Neural crest cell (in vitro differentiated cells): ENCODE results near the gene SERTAD2. TPM values are rescaled to one million over a fixed set of nuclear protein-coding genes. Genes with fewer than 3 reads are reported as not detected.

Experiments used
- DNase-seq: peaks from one replicate; pipeline ENCODE4 v3.0.0; 2021; ENCODE audit warnings: low read depth, mixed read lengths, low spot score
- H3K27ac Mint-ChIP-seq: one replicate; pipeline ENCODE4 v1.8.0; 2021; ENCODE audit warnings: mild to moderate bottlenecking, mixed read lengths; ENCODE audit not compliant: unreplicated experiment
- H3K27me3 Mint-ChIP-seq: 2 replicates; pipeline ENCODE4 v1.8.0; 2021; ENCODE audit warnings: low read depth, mild to moderate bottlenecking, mixed read lengths
- H3K36me3 Mint-ChIP-seq: 2 replicates; pipeline ENCODE4 v1.8.0; 2021; ENCODE audit warnings: low read depth, mild to moderate bottlenecking, mixed read lengths
- H3K4me1 Mint-ChIP-seq: 2 replicates; pipeline ENCODE4 v1.8.0; 2021; ENCODE audit warnings: mixed read lengths
- H3K4me3 Mint-ChIP-seq: one replicate; pipeline ENCODE4 v1.8.0; 2021; ENCODE audit warnings: mild to moderate bottlenecking, mixed read lengths
- H3K9me3 Mint-ChIP-seq: 2 replicates; pipeline ENCODE4 v1.8.0; 2021; ENCODE audit warnings: mixed read lengths
- total RNA-seq: library from RNA; stranded (reverse); gene quantifications from 2 replicates; pipeline ENCODE4 v1.2.1, GENCODE V29; 2021
- TF ChIP-seq, protein P1 (sequence below): fragments of 200-600 bp; sonication (generic); conservative IDR thresholded peaks from 2 replicates; pipeline ENCODE4 v1.5.0; 2021; ENCODE audit warnings: antibody characterized with exemption, mild to moderate bottlenecking

The SERTAD2 gene
- total RNA-seq, 1 donor from 2014 or later = 16.8 TPM

DNA sequence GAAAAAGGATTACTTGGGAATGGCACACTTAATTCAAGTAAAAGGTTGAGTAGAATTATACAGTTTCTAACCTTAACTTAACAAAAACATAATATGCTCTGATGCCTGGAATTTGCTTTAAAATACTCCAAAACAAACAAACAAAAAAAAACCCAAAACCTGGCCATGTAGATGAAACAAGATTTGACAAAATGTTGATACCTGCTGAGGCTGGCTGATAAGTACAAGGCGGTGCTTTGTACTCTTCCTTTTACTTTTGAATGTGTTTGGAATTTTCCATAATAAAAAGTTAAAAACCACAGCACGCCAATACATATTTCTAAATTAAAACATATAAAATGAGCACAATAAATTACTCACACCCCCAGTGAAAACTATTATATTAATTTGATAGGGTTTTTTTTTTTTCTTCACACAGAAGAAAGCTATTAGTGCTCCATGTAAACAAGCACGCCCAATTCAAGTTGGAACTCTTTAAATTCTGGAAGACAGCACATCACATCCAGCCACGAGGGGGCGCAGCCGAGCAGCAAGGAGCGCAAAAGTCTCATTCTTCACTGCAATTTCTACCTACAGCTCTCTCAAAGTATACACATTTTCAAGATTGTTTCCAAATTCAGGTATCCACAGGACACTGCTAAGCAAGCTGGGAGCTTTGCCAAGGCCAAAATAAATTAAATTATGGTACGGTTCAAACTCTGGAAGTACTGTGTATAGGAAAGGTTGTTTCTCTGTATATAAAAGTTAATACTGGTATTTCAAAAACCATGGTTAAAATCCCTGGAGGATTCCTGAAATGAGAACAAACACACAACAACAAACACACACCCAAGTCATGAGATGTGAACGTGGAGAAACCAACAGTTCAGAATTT, 7.5 kb downstream of the SERTAD2 start:
- H3K9me3 Mint-ChIP-seq = no peaks in the 10 kb centered on the region
- H3K4me3 Mint-ChIP-seq = peak overlapping the region; percentile 75
- no peaks in the 10 kb centered on the region for H3K36me3 Mint-ChIP-seq
- DNase-seq = peak; percentile 92
- no peaks in the 10 kb centered on the region for H3K27me3 Mint-ChIP-seq
- H3K27ac Mint-ChIP-seq = no peak overlapping the region
- TF ChIP-seq, protein P1, sequence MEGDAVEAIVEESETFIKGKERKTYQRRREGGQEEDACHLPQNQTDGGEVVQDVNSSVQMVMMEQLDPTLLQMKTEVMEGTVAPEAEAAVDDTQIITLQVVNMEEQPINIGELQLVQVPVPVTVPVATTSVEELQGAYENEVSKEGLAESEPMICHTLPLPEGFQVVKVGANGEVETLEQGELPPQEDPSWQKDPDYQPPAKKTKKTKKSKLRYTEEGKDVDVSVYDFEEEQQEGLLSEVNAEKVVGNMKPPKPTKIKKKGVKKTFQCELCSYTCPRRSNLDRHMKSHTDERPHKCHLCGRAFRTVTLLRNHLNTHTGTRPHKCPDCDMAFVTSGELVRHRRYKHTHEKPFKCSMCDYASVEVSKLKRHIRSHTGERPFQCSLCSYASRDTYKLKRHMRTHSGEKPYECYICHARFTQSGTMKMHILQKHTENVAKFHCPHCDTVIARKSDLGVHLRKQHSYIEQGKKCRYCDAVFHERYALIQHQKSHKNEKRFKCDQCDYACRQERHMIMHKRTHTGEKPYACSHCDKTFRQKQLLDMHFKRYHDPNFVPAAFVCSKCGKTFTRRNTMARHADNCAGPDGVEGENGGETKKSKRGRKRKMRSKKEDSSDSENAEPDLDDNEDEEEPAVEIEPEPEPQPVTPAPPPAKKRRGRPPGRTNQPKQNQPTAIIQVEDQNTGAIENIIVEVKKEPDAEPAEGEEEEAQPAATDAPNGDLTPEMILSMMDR = peak; percentile 99
- peaks cover 81% of the 10 kb centered on the region for H3K4me1 Mint-ChIP-seq

DNA sequence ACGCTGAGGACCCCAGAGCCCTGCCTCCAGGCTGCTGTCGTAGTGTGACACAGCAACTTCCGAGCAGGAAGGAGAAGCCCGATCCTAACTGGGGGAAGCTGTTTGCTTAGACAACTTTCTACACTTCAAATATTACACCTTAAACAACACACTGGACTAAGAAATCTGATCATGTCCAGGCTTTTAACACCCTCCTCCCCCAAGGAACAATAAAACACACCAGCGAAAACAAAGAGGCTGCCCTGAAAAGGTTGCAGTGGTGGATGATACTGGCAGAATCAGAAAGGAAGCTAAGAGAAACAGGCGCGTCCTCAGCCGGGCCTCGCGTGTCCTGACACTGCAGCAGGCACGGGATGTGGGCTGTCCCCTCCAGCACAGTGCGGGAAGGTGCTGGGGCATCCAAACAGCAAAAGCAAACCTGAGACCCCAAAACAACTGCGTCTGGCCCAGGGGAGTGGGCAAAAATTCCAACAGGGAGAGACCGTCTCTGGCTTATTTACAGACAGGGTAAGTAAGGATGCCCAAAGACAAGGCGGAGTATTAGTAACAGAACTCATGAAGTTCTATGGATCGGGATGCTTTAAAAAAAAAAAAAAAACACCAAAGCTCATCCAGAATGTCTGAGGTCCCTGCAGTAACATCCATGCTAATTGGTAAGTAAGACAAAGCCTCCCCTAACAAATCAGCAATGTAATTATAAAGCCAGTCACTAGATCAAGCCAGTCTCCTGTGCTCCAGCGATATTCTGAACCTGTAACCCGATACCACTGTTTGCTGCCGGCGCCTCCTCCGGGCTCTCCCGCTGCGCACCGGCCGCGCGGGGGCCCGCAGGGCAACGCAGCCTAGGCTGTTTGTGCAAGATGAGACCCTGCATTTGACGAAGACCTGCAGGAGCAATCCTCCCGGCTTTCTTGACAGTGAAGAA, 9.0 kb downstream of the SERTAD2 start:
- Mint-ChIP-seq H3K4me1 (peaks cover 83% of the 10 kb centered on the region), H3K27me3 (no peaks in the 10 kb centered on the region), H3K36me3 (no peaks in the 10 kb centered on the region), H3K4me3 (peak overlapping the region; percentile 90), H3K27ac (peak overlapping the region; percentile 100), H3K9me3 (no peaks in the 10 kb centered on the region)
- TF ChIP-seq, protein P1 = no peak
- DNase-seq = peak; percentile 59

DNA sequence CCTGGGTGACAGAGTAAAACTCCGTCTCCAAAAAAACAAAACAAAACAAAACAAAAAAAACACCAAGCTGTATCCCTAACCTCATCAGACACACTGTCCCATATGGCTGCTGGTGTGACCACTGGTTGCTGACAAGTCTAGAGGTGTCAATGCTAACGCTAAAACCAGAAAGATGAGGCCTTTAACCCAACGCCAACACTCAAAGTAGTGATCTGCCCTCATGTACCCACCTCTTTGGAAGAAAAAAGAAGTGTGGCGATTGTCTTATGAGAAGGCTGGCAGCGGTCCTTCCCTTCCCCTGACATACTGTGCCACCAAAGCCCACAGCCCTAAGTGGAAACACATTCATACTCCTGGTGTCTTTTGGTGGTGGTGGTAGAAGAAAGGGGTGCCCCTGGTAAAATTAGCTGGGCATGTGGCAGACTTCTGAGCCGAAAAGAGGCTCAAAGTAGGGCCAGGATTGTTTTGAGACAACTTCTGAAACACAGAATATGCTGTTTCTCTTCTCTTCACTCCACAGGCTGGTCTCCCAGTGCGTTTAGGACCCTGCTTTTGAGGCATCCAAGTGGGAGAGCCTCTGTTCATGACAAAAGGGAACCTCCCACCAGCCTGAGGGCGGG, 9.8 kb downstream of the SERTAD2 start:
- H3K4me1 Mint-ChIP-seq = peaks cover 84% of the 10 kb centered on the region
- H3K27ac Mint-ChIP-seq = peak overlapping the region; percentile 100
- no peaks in the 10 kb centered on the region for H3K9me3 Mint-ChIP-seq
- peak overlapping the region; percentile 90 for H3K4me3 Mint-ChIP-seq
- H3K36me3 Mint-ChIP-seq = no peaks in the 10 kb centered on the region
- H3K27me3 Mint-ChIP-seq = no peaks in the 10 kb centered on the region
- no peak for DNase-seq
- TF ChIP-seq, protein P1 = no peak

DNA sequence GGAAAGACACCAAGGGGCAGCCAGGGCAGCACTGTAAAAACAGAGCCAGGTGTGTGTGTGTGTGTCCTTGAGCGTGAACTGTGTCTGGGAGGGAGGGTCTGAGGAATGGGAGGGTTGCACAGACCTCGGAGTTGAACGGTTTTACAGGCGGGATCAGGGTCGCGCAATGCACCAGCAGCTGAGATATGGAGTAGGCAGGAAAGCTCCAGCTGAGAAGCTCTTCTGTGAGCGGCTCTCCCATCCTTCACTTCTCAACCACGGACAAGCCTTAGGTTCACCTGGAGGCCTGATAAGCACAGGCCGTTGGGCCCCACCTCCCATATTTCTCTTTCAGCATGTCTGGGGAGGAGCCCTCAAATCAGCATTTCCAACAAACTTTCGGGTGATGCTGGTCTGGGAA, 12.1 kb downstream of the SERTAD2 start:
- Mint-ChIP-seq H3K27ac (peak overlapping the region; percentile 19), H3K9me3 (no peaks in the 10 kb centered on the region), H3K4me1 (peaks cover 96% of the 10 kb centered on the region), H3K4me3 (peak overlapping the region; percentile 70), H3K36me3 (peaks cover under 1% of the 10 kb centered on the region), H3K27me3 (no peaks in the 10 kb centered on the region)
- TF ChIP-seq, protein P1 = no peak
- DNase-seq = no peak
